OCI-LY1 (cell line): ENCODE data around the gene CPM.

Experiments
- H2AFZ ChIP-seq: fragments of 200-600 bp; sonication (generic), shearing (Covaris generic); 2 replicates; pipeline ENCODE4 v1.6.0; 2014; ENCODE audit warnings: antibody characterized with exemption, mild to moderate bottlenecking, low read length
- H3F3A ChIP-seq: fragments of 200-600 bp; sonication (generic), shearing (Covaris generic); 2 replicates; pipeline ENCODE4 v1.6.0; 2014; ENCODE audit warnings: mild to moderate bottlenecking, antibody characterized with exemption, low read length, moderate library complexity; ENCODE audit not compliant: insufficient read depth
- H3K27ac ChIP-seq: fragments of 200-600 bp; sonication (generic); 2 replicates; pipeline ENCODE4 v1.5.1; 2014; ENCODE audit warnings: low read length, mixed run types, mild to moderate bottlenecking, low read depth; ENCODE audit not compliant: poor library complexity, severe bottlenecking
- H3K27me3 ChIP-seq: fragments of 200-600 bp; sonication (generic); 2 replicates; pipeline ENCODE4 v1.6.0; 2014; ENCODE audit warnings: antibody characterized with exemption, mild to moderate bottlenecking, low read length, moderate library complexity; ENCODE audit not compliant: insufficient read depth
- H3K36me3 ChIP-seq: fragments of 200-600 bp; sonication (generic); 2 replicates; pipeline ENCODE4 v1.6.1; 2014; ENCODE audit warnings: mild to moderate bottlenecking, antibody characterized with exemption, low read length, moderate library complexity, mixed read lengths; ENCODE audit not compliant: insufficient read depth
- H3K4me1 ChIP-seq: fragments of 200-600 bp; sonication (generic); 2 replicates; pipeline ENCODE4 v1.5.1; 2014; ENCODE audit warnings: mild to moderate bottlenecking, low read length, moderate library complexity; ENCODE audit not compliant: insufficient read depth, severe bottlenecking
- H3K4me2 ChIP-seq: fragments of 200-600 bp; sonication (generic), shearing (Covaris generic); 2 replicates; pipeline ENCODE4 v1.6.1; 2014; ENCODE audit warnings: low read length
- H3K4me3 ChIP-seq: fragments of 200-600 bp; sonication (generic); 2 replicates; pipeline ENCODE4 v1.5.1; 2014; ENCODE audit warnings: low read length, low read depth, mild to moderate bottlenecking, mixed read lengths; ENCODE audit not compliant: poor library complexity, severe bottlenecking
- H3K79me2 ChIP-seq: fragments of 200-600 bp; shearing (Covaris generic); 2 replicates; pipeline ENCODE4 v1.6.1; 2016; ENCODE audit warnings: mixed run types, low read length, mixed read lengths; ENCODE audit not compliant: insufficient read depth
- H3K9ac ChIP-seq: fragments of 200-600 bp; sonication (generic), shearing (Covaris generic); 2 replicates; pipeline ENCODE4 v1.6.1; 2014; ENCODE audit warnings: mild to moderate bottlenecking, low read length, mixed read lengths
- H3K9me2 ChIP-seq: fragments of 200-600 bp; sonication (generic), shearing (Covaris generic); 2 replicates; pipeline ENCODE4 v1.6.1; 2014; ENCODE audit warnings: low read depth, mild to moderate bottlenecking, low read length, mixed read lengths
- H3K9me3 ChIP-seq: fragments of 200-600 bp; shearing (Covaris generic); 2 replicates; pipeline ENCODE4 v1.6.1; 2014; ENCODE audit warnings: low read length, mixed read lengths
- H4K20me1 ChIP-seq: fragments of 200-600 bp; sonication (generic), shearing (Covaris generic); 2 replicates; pipeline ENCODE4 v1.6.0; 2016; ENCODE audit warnings: mild to moderate bottlenecking, low read length; ENCODE audit not compliant: insufficient read depth
- CTCF ChIP-seq: fragments of 200-600 bp; sonication (generic), shearing (Covaris generic); IDR thresholded peaks from 2 replicates; pipeline ENCODE4 v1.5.1; 2017; ENCODE audit warnings: mild to moderate bottlenecking, antibody characterized with exemption, low read length, moderate library complexity, mixed read lengths
- EZH2 ChIP-seq: fragments of 200-600 bp; sonication (generic), shearing (Covaris generic); IDR thresholded peaks from 2 replicates; pipeline ENCODE4 v1.8.0; 2017; ENCODE audit warnings: borderline replicate concordance, mixed run types, mild to moderate bottlenecking, antibody characterized with exemption, low read length, moderate library complexity, mixed read lengths

Gene CPM

GRCh38 chr12:68835333-68835908 lies 97.5 kb downstream of the CPM start:
- H3K4me3 ChIP-seq: no peak overlapping the region
- no peaks in the 10 kb centered on the region for H3K9me3 ChIP-seq
- no peak overlapping the region for H2AFZ ChIP-seq
- H3K9ac ChIP-seq: no peak overlapping the region
- H3K27me3 ChIP-seq: no peaks in the 10 kb centered on the region
- no peaks in the 10 kb centered on the region for H3K9me2 ChIP-seq
- H3K4me1 ChIP-seq: no peaks in the 10 kb centered on the region
- H3F3A ChIP-seq: 0 out of 2 replicates have a peak, but pooled peaks cover 3% of the 10 kb centered on the region
- H3K27ac ChIP-seq: no peak overlapping the region
- H3K36me3 ChIP-seq: peaks cover 94% of the 10 kb centered on the region
- TF ChIP-seq CTCF (no peak), EZH2 (no peak)
- no peak overlapping the region for H3K4me2 ChIP-seq
- H3K79me2 ChIP-seq: peaks cover 5% of the 10 kb centered on the region; the same call in 1 of the 2 replicates
- 0 out of 2 replicates have a peak, but pooled peaks cover 3% of the 10 kb centered on the region for H4K20me1 ChIP-seq

GRCh38 chr12:68833508-68833907 lies 99.5 kb downstream of the CPM start:
- TF ChIP-seq CTCF (no peak), EZH2 (no peak)
- no peaks in the 10 kb centered on the region for H3K9me2 ChIP-seq
- peaks cover 5% of the 10 kb centered on the region; the same call in 1 of the 2 replicates for H3K79me2 ChIP-seq
- H3K4me3 ChIP-seq: no peak overlapping the region
- H3K9ac ChIP-seq: no peak overlapping the region
- peaks cover 12% of the 10 kb centered on the region; the same call in 1 of the 2 replicates for H3F3A ChIP-seq
- H4K20me1 ChIP-seq: 0 out of 2 replicates have a peak, but pooled peaks cover 3% of the 10 kb centered on the region
- H3K27ac ChIP-seq: no peak overlapping the region
- no peak overlapping the region for H2AFZ ChIP-seq
- H3K27me3 ChIP-seq: no peaks in the 10 kb centered on the region
- no peak overlapping the region for H3K4me2 ChIP-seq
- H3K4me1 ChIP-seq: no peaks in the 10 kb centered on the region
- peaks cover 94% of the 10 kb centered on the region for H3K36me3 ChIP-seq
- H3K9me3 ChIP-seq: no peaks in the 10 kb centered on the region

GRCh38 chr12:68832504-68832867 lies 100.5 kb downstream of the CPM start:
- no peak overlapping the region for H3K4me2 ChIP-seq
- TF ChIP-seq EZH2 (no peak), CTCF (no peak)
- 0 out of 2 replicates have a peak, but pooled peaks cover 3% of the 10 kb centered on the region for H4K20me1 ChIP-seq
- no peaks in the 10 kb centered on the region for H3K4me1 ChIP-seq
- no peak overlapping the region for H3K9ac ChIP-seq
- H3K9me2 ChIP-seq: no peaks in the 10 kb centered on the region
- H3K27ac ChIP-seq: no peak overlapping the region
- no peaks in the 10 kb centered on the region for H3K9me3 ChIP-seq
- H3K79me2 ChIP-seq: peaks cover 5% of the 10 kb centered on the region; the same call in 1 of the 2 replicates
- H2AFZ ChIP-seq: no peak overlapping the region
- H3F3A ChIP-seq: peaks cover 22% of the 10 kb centered on the region
- H3K4me3 ChIP-seq: no peak overlapping the region
- H3K36me3 ChIP-seq: peaks cover 94% of the 10 kb centered on the region
- H3K27me3 ChIP-seq: no peaks in the 10 kb centered on the region
